Stimulated activated CD8-positive, alpha-beta memory T cell treated with anti-CD3 and anti-CD28 coated beads, Interleukin-12 subunit alpha, Interleukin-12 subunit beta, amount 100 ng/mL, for 24 hours (primary cell): ENCODE measurements around the gene GPR75.
"Not testable (repeated sequence)": the region's sequence is repeated elsewhere in the genome, so short reads cannot be mapped to it uniquely, and the experiment has no call there.

Source experiments
- DNase-seq: peaks from one replicate; pipeline ENCODE4 v3.0.0-alpha.2; 2020; ENCODE audit errors: extremely low read depth

GPR75 gene

DNA sequence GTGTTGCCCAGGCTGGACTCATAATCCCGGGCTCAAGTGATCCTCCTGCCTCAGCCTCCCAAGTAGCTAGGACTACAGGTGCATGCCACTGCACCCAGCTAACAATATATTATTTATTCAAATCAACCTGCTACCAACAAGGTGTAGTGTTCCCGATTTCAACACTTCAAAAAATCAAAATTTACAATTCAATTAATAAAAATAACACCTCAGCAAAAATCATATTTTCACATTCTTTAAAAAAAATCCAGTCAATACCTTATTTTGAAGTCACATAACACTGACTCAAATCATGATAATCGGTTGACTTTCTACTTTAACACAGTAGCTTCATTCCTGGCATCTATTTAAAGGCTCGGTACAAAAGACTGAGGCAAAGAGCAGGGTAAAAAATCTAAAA lies 7.2 kb downstream of the GPR75 start:
- no peak for DNase-seq

DNA sequence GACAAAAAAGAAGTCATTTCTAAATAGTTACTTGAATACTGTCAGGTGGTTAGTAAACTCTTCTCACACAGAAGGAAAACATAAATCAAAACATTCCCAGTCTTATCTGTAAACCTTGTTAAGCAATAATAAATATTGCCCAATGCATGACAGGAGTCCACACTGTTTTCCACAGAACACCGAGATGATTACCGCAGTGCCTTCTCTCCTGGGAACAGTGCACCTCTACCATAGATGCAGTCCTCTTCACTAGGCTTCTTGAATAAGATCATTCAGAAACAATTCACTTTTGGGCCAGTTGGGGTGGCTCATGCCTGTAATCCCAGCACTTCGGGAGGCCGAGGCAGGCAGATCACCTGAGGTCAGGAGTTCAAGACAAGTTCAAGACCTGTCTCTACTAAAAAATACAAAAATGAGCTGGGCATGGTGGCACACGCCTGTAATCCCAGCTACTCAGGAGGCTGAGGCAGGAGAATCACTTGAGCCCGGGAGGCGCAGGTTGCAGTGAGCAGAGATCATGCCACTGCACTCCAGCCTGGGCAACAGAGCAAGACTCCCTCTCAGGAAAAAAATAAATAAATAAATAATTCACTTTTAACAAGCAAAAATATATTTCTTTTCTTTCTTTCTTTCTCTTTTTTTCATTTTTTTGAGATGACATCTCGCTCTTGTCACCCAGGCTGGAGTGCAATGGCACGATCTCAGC lies 8.6 kb downstream of the GPR75 start:
- DNase-seq, result not testable (repeated sequence)

DNA sequence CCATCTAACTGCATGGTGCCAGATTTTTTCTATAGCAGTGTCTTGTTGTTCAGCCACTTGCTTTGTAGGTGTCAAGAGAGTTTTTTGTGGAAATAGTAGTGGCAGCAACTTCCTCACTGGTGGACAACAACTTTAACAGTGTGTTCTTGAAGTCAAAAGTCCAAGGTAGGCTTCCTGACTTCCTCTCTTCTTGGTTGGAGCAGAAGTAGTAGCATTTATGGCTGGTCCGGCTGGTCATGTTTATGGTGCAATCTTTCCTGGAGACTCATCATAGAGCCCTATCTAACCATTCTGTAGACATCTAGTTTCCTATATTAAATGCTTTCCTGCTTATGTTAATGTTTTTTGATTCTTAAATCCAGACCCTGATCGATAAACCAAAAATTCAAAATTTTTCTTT lies 11.7 kb downstream of the GPR75 start:
- DNase-seq, result no peak

DNA sequence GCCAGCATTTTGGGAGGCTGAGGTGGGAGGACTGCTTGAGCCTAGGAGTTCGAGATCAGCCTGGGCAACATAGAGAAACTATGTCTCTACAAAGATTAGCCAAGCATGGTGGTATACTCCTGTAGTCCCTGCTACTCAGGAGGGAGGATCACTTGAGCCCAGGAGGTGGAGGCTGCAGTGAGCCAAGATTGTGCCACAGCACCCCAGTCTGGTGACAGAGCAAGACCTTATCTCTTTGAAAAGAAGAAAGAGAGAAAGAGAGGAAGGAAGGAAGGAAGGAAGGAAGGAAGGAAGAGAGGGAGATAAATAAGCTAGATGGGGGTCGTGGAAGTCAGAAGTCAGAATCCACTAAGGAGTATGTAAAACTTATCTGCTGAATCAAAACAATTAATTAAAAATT lies 16.2 kb downstream of the GPR75 start:
- no peak for DNase-seq

DNA sequence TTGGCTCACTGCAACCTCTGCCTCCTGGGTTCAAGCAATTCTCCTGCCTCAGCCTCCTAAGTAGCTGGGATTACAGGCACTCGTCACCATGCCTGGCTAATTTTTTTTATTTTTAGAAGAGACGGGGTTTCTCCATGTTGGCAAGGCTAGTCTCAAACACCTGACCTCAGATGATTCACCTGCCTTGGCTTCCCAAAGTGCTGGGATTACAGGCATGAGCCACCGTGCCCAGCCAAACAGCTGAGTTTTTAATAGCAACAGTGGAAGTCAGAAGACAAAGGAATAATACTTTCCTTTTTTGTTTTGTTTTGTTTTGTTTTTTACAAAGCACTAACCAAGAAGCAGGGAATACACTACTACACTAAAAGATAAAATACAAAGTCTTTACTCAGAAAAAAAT lies 16.9 kb downstream of the GPR75 start:
- DNase-seq, result no peak

DNA sequence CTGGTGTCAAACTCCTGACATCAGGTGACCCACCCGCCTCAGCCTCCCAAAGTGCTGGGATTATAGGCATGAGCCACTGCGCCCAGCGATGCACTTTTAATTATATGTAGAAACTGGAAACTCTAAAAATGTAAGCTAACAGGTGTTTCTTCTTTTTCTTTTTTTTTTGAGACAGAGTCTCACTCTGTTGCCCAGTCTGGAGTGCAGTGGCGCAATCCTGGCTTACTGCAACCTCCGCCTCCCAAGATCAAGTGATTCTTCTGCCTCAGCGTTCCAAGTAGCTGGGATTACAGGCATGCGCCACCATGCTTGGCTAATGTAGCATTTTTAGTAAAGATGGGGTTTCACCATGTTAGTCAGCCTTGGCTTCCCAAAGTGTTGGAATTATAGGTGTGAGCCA lies 18.1 kb downstream of the GPR75 start:
- not testable (repeated sequence) for DNase-seq

DNA sequence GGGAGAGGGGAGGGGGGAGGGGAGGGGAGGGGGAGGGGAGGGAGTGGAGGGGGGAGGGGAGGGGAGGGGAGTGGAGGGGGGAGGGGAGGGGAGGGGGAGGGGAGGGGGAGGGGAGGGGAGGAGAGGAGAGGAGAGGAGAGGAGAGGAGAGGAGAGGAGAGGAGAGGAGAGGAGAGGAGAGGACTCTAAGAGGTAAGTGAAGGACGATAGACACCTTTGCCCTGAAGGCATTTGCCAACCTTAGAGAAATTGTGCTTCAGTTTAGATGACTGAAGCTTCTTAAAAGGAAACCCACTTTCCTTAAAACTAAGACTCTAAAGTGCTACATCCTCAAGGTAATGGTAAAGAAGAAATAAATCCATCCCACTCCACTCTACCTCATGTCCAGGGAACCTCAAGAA lies 19.2 kb downstream of the GPR75 start:
- DNase-seq, result no peak

DNA sequence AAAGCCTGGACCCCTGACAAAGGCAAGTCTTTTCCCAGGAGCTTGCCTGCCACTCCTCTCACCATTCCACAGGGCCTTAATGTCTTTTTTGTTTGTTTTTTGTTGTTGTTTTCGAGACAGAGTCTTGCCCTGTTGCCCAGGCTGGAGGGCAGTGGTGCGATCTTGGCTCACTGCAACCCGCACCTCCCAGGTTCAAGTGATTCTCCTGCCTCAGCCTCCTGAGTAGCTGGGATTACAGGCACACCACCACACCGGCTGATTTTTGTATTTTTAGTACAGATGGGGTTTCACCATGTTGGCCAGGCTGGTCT lies 29.8 kb downstream of the GPR75 start:
- not testable (repeated sequence) for DNase-seq

DNA sequence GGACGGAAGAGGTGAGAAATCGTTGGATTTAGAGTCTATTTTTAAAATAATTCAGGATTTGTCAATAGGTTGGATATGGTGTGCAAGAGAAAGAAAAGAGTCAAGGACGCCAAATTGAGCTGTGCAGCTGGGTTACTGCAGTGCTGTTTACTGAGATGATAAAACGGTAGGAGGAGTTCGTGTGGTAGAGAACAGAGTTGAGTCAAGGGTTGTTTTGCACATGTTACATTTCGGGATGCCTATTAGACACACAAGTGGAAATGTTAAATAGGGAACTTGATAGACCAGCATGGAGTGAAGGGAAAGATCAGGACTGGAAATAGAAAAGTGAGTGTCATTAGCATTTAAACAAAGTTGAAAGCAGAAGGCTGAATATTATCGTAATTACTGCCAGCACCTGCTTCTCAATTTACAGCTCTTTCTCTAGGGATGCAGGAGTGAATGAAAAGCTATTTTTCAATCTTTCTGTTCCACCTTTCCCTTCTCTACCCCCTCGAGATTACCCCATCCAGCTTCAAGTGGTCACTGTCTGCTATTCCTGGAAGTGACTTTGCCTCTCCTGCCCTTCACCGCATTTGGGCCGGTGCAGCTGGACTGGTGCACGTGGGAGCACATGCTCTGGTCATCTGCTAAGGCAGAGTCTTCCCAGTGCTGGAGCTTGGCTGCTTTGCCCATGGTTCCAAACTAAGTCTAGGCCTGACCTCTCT lies 30.3 kb downstream of the GPR75 start:
- no peak for DNase-seq

DNA sequence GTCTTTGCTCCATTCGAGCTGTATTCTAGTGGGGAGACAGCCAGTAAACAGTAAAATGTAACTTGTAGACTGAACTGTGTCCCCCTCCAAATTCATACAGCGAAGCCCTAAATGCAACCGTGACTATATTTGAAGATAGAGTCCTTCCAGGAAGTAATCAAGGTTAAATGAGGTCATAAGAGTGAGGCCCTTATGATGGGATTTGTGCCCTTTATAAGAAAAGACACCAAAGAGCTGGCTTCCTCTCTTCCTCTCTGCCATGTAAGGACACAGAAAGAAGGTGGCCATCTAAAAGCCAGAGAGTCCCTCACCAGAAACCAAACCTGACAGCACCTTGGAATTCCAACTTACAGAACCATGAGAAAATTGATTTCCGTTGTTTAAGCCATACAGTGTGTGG lies 31.4 kb downstream of the GPR75 start:
- DNase-seq, result no peak

DNA sequence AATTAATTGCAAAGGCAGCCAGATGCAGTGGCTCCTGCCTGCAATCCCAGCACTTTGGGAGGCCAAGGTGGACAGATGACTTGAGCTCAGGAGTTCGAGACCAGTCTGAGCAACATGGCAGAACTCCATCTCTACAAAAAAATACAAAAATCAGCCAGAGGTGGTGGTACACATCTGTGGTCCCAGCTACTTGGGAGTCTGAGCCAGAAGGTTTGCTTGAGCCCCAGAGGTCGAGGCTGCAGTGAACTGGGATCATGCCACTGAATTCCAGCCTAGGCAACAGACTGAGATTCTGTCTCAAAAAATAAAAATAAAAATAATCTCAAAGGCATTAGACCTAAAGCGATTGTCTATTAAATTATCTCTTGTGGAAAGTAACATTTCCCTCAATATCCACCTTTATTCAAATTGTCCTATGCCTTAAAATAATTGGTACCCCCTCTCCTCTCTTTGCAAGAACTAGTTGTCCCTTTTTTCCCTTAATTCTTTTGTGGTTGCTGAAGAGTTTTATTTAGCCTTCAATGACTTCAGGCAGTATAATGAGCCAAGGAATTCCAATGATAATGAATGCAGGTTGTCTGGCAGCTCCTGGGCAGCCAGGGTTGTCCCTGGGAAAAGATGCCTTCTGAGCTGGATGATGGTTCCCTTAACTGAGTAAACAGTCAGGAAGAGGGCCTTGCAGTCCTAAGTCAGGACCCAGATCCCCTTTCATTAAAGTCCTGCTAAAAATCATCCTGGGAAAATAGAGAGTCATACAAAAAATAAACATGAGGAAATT lies 32.2 kb downstream of the GPR75 start:
- DNase-seq, result no peak

DNA sequence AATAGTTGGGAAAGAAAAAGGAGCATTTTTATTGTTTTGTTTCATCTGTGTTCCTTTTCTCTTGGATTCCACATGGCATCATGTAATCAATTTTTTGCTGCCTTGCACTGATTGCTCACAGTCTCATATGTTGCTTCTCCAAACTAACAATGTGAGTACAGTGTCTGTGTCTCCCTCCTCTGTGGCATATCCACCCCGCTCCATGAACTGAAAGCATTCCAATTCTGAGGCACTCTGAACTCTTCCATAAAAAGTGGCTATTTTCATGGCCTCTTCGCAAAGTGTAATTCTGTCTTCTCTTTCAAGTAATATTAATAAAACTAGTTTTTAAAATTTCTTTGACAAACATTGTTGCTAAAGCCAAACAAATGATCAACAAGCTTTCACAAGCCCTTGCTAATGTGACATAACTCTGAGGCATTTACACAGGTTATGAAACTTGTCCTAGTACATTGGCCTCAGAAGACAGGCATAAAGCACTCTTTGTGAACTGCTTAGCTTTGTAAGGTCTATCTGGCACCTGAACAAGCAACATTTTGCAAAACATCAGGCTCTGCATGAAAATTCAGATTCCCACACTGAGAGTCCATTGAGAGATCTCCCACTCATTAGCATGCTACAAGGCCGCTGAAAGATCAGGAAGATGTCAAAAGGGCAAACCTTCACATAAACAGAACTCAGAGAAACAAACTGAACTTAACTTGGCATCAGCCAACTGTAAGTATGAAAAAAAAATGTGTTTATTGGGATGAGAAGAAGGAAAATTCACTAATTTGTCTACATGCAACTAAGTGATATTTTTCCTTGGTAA lies 33.0 kb downstream of the GPR75 start:
- no peak for DNase-seq

DNA sequence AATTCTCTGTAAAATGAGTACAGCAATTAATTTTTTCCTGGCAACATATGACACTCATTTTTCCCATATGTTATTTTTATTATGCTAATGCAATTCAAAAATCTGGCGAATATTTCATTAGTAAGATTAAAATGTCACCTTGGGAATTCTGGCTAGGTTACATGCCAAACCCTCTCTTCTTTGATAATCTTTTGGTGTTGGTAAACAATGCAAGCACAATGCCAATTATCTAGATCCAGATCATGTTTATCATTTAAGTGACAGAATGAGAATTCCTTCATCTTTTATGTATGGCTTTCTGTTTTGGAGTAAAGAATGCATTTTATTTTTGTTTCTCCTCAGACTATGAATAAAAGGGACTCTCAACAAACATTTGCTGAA lies 33.7 kb downstream of the GPR75 start:
- DNase-seq, result no peak

DNA sequence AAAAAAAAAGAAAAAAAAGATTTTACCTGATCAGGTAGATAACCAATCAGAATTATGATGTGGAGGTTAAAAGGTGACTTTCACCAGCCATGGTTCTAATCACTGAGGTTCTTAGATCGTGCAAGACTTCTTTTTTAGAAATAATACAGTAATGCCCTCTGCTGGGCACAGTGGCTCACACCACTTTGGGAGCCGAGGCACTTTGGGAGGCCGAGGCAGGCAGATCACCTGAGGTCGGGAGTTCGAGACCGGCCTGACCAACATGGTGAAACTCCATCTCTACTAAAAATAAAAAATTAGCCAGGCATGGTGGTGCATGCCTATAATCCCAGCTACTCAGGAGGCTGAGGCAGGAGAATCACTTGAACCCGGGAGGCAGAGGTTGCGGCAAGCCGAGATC lies 36.1 kb downstream of the GPR75 start:
- DNase-seq, result not testable (repeated sequence)

DNA sequence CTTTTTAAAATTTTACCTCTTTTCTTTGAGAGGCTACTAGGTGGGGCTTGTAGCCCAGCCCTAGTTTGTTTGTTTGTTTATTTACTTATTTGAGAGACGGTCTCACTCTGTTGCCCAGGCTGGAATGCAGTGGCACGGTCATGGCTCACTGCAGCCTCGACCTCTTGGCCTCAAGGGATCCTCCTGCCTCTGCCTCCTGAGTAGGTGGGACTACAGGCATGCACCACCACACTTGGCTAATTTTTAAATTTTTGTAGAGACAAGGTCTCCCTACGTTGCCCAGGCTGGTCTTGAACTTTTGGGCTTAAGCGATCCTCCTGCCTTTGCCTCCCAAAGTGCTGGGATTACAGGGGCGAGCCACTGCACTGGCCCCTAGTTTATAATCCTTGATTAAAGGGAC lies 38.0 kb downstream of the GPR75 start:
- no peak for DNase-seq

DNA sequence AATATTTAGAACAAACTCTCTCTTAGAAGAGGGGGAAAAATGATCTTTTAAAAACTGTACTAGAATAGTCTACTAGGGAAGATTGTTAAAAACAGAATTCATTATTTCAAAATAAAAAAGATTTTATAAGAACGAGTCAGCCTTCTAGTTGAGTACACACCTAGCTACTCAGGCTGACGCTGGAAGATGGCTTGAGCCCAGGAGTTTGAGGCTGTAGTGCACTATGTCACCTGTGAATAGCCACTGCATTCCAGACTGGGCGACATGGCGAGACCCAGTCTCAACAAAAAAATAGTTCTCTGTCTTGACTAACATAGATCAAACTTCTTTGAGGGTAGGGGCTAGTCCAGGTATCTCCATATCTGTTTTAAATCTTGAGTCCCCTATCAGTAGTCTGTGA lies 39.1 kb downstream of the GPR75 start:
- no peak for DNase-seq

DNA sequence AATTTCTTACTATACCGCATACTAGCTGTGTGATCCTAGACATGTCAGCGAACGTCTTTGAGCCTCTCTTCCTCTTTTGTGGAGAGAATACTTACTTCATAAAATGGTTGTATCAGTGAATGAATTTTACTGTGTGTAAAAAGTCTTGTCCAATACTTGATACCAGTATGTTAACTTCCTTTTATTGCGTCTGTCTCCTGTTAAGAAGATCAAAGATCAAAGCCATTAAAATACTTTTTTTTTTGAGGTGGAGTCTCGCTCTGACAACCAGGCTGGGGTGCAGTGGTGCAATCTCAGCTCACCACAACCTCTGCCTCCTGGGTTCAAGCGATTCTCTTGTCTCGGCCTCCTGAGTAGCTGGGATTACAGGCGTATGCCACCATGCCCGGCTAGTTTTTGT lies 39.7 kb downstream of the GPR75 start:
- no peak for DNase-seq

DNA sequence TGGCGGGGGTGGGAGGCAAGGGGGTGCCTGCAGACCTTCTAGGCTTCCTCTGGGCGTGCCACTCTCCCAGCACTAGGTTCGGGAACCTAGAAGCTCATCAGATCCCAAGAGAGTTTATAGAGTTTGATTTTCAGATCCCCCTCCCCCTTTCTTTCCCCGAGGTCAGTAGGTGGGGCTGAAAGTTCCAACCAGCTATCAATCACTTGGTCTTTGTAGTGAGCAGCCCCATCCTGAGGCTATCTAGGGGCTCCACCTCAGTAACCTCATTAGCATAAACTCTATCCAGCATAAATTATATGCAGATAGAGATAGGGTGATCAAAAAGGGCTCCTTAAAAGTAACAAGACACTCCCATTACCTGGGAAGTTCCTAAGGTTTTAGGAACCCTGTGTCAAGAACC lies 40.1 kb downstream of the GPR75 start:
- DNase-seq, result no peak

DNA sequence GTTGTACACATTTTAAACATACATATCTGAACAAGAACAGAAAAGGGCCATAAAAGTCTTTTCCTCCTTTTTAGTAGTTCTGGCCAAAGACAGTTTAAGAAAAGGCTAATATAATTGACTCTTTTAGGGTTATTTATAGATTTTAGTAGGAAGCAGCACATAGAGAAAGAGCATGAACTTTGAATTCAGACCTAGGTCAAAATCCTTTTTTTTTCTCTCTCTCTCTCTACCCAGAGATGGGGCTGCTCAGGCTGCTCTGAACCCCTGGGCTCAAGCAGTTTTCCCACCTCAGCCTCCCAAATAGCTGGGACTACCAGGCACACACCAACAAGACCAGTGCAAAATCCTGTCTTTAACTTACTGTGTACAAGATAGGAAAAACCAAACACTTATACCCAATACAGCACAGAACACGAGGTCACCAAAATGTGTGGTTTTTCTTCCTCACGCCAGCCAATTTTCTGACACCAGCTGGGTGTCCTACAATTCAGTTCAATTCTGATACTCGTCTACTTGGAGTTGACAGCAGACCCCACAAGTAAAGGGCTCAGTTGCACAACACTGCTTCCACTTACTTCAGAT lies 40.8 kb downstream of the GPR75 start:
- DNase-seq, result no peak

DNA sequence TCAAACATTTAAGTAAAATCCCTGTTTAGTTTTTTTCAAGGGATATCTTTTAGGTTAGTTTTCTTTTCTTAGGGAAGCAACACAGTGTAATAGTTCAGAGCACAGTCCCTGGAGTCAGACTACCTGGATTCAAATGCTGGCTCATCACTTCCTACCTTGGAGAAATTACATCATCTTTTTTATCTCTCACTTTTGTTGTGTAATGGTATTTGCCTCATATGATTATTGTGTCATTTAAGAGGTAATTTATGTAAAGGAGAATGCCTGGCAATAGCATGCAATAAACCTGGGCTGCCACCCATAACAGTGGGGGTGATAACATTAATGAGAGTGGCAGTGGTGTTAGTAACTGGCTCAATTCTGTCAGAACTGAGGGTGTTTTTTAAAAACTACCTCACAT lies 46.6 kb downstream of the GPR75 start:
- no peak for DNase-seq

DNA sequence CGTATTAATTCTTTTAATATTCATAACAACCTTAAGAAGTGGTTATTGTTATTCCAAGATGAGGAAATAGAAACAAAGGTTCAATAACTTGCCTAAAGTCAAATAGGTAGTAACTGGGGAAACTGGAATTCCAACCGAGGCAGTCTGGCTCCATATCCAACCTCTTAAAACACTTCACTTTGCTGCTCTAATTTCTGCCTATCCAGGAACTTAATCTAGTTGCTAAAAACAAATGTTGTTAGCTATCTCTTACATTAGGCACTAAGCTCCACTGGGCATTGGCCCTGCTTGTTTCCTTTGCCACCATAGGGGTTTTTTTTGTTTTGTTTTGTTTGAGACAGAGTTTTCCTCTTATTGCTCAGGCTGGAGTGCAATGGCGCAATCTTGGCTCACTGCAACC lies 48.2 kb downstream of the GPR75 start:
- DNase-seq, result no peak
